ENCODE results near the gene CPS1.

CPS1 gene

DNA sequence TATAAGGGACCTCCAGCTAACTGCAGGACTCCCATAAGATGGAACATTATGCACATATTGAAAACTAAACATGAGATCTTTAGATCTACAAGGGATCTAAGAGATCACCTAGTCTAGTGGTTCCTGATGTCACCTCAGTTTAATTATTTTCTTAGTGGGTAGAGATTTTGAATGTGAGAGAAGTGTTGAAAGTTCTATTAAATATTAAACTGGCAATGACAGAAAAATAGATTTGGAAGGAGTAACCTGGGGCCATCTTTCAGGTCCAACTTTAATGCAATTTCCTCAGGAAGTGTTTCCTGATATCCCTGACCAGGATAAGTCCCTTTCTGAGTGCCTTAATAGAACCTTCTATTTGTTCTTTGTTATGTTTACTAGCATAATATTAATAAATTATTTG lies 29.1 kb upstream of the CPS1 start:
- Histone ChIP-seq H3K36me3 (ENCODE audit: insufficient read depth, low read length) (no peaks in the 10 kb centered on the region), H3K79me2 (ENCODE audit: insufficient read depth, low read length) (no peaks in the 10 kb centered on the region), H3K4me1 (ENCODE audit: insufficient read depth, low read length, severe bottlenecking) (no peaks in the 10 kb centered on the region), H3K9ac (ENCODE audit: low read length) (no peak overlapping the region), H3K9me2 (ENCODE audit: low read depth, low read length) (no peaks in the 10 kb centered on the region), H4K20me1 (ENCODE audit: insufficient read depth, low read length) (no peaks in the 10 kb centered on the region), H3K27me3 (ENCODE audit: insufficient read depth, low read length) (no peaks in the 10 kb centered on the region), H3F3A (ENCODE audit: insufficient read depth, low read length) (no peaks in the 10 kb centered on the region), H2AFZ (ENCODE audit: low read length) (no peak overlapping the region), H3K27ac (ENCODE audit: low read depth, low read length, poor library complexity, severe bottlenecking) (no peak overlapping the region), H3K4me2 (ENCODE audit: low read length) (no peak overlapping the region), H3K9me3 (ENCODE audit: low read length) (no peaks in the 10 kb centered on the region), H3K4me3 (ENCODE audit: low read depth, low read length, poor library complexity, severe bottlenecking) (no peak overlapping the region)
- TF ChIP-seq EZH2 (IDR thresholded peaks at IDR 0.05; ENCODE audit: borderline replicate concordance, low read length) = no peak
- TF ChIP-seq, protein P1, sequence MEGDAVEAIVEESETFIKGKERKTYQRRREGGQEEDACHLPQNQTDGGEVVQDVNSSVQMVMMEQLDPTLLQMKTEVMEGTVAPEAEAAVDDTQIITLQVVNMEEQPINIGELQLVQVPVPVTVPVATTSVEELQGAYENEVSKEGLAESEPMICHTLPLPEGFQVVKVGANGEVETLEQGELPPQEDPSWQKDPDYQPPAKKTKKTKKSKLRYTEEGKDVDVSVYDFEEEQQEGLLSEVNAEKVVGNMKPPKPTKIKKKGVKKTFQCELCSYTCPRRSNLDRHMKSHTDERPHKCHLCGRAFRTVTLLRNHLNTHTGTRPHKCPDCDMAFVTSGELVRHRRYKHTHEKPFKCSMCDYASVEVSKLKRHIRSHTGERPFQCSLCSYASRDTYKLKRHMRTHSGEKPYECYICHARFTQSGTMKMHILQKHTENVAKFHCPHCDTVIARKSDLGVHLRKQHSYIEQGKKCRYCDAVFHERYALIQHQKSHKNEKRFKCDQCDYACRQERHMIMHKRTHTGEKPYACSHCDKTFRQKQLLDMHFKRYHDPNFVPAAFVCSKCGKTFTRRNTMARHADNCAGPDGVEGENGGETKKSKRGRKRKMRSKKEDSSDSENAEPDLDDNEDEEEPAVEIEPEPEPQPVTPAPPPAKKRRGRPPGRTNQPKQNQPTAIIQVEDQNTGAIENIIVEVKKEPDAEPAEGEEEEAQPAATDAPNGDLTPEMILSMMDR (IDR thresholded peaks at IDR 0.05; ENCODE audit: low read length) = no peak

DNA sequence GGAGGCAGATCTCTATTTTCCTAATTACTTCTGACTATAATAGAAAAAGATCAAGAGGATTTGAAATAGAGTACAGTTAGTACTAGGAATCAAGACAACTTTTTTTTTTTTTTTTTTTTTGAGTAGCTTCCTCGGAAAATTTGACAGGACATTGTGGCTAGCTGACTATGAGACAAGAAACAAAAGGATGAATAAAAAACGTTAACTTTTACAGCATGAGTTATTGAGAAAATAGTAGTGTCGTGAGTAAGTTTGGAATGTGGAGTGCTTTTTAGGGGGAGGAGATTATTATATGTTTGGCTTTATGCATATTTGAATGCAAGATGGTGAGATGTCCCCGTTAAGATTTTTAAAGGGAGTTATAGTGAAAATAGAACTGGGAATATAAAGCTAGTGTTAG lies 27.7 kb upstream of the CPS1 start:
- H3K9ac ChIP-seq (ENCODE audit: low read length) = no peak overlapping the region
- TF ChIP-seq, protein P1 (IDR thresholded peaks at IDR 0.05; ENCODE audit: low read length) = no peak
- TF ChIP-seq EZH2 (IDR thresholded peaks at IDR 0.05; ENCODE audit: borderline replicate concordance, low read length) = no peak
- H3K4me3 ChIP-seq (ENCODE audit: low read depth, low read length, poor library complexity, severe bottlenecking) = no peak overlapping the region
- H3K27ac ChIP-seq (ENCODE audit: low read depth, low read length, poor library complexity, severe bottlenecking) = no peak overlapping the region
- no peaks in the 10 kb centered on the region for H4K20me1 ChIP-seq (ENCODE audit: insufficient read depth, low read length)
- no peak overlapping the region for H3K4me2 ChIP-seq (ENCODE audit: low read length)
- no peaks in the 10 kb centered on the region for H3K36me3 ChIP-seq (ENCODE audit: insufficient read depth, low read length)
- no peaks in the 10 kb centered on the region for H3K79me2 ChIP-seq (ENCODE audit: insufficient read depth, low read length)
- H3K27me3 ChIP-seq (ENCODE audit: insufficient read depth, low read length) = no peaks in the 10 kb centered on the region
- no peaks in the 10 kb centered on the region for H3K9me3 ChIP-seq (ENCODE audit: low read length)
- H2AFZ ChIP-seq (ENCODE audit: low read length) = no peak overlapping the region
- no peaks in the 10 kb centered on the region for H3K9me2 ChIP-seq (ENCODE audit: low read depth, low read length)
- no peaks in the 10 kb centered on the region for H3F3A ChIP-seq (ENCODE audit: insufficient read depth, low read length)
- H3K4me1 ChIP-seq (ENCODE audit: insufficient read depth, low read length, severe bottlenecking) = no peaks in the 10 kb centered on the region

DNA sequence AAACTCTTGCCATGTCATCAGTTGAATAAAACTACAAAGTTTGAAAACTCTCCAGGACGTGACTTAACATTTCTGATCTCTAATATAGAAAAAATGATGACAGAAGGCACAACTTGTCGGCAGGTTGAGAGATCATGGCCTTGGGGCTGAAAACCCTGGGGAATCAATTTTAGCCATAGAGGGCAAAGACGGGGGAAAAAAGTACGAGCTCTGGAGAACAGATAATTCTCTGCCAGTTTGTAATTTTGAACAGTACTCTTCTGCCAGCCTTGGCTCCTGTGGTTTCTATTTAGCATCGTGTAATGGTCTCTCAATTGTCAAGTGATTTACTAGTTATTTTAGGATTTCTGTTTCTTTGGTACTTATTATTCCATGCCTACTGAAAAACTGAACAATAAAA lies 25.3 kb upstream of the CPS1 start:
- Histone ChIP-seq H2AFZ (ENCODE audit: low read length) (no peak overlapping the region), H3K79me2 (ENCODE audit: insufficient read depth, low read length) (no peaks in the 10 kb centered on the region), H3K9ac (ENCODE audit: low read length) (no peak overlapping the region), H3K4me2 (ENCODE audit: low read length) (no peak overlapping the region), H3K9me3 (ENCODE audit: low read length) (no peaks in the 10 kb centered on the region), H3K27me3 (ENCODE audit: insufficient read depth, low read length) (no peaks in the 10 kb centered on the region), H3K4me3 (ENCODE audit: low read depth, low read length, poor library complexity, severe bottlenecking) (no peak overlapping the region), H3K4me1 (ENCODE audit: insufficient read depth, low read length, severe bottlenecking) (no peaks in the 10 kb centered on the region), H3K9me2 (ENCODE audit: low read depth, low read length) (no peaks in the 10 kb centered on the region), H3F3A (ENCODE audit: insufficient read depth, low read length) (no peaks in the 10 kb centered on the region), H4K20me1 (ENCODE audit: insufficient read depth, low read length) (no peaks in the 10 kb centered on the region), H3K27ac (ENCODE audit: low read depth, low read length, poor library complexity, severe bottlenecking) (no peak overlapping the region), H3K36me3 (ENCODE audit: insufficient read depth, low read length) (no peaks in the 10 kb centered on the region)
- TF ChIP-seq, protein P1 (IDR thresholded peaks at IDR 0.05; ENCODE audit: low read length) = no peak
- no peak for TF ChIP-seq EZH2 (IDR thresholded peaks at IDR 0.05; ENCODE audit: borderline replicate concordance, low read length)

Measured in OCI-LY1 (cell line).